Esophagus mucosa (tissue), 1 donor: ENCODE measurements around the gene GSX2. TPM values are rescaled to one million over a fixed set of nuclear protein-coding genes. Genes with fewer than 3 reads are reported as not detected.
"Not testable (repeated sequence)": the region's sequence is repeated elsewhere in the genome, so short reads cannot be mapped to it uniquely, and the experiment has no call there.

Experiments used
- ATAC-seq: fragments of 200-7000 bp; cut with Tn5 transposase; one replicate; pipeline ENCODE4 v1.9.1; 2020
- total RNA-seq: library from RNA; stranded (reverse); gene quantifications from one replicate; pipeline ENCODE4 v1.2.4, GENCODE V29; 2023
- donor health status: DM: yes; HTN: yes; CAD: no.

GSX2 gene
- total RNA-seq, 1 donor from 2014 or later = not detected

DNA sequence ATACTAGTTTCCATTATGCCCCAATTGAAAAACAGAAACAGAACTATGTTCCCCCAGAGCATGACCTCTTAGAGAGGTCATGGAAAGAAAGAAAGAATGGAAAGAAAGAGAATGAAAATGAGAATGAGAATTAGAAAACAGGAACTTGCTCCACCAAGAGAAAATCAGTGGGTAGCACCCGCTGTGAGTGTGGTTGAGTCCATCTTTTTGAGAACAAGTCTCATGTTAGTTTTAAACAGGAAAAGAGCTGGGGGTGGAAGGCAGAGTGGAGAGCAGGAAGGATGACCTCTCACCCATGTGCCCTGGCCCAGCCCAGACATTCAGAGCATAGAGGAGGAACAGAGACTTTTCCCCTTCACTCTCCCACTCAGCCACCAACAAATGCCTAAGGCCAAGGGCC is 4.9 kb downstream of the GSX2 start:
- ATAC-seq = no peak

DNA sequence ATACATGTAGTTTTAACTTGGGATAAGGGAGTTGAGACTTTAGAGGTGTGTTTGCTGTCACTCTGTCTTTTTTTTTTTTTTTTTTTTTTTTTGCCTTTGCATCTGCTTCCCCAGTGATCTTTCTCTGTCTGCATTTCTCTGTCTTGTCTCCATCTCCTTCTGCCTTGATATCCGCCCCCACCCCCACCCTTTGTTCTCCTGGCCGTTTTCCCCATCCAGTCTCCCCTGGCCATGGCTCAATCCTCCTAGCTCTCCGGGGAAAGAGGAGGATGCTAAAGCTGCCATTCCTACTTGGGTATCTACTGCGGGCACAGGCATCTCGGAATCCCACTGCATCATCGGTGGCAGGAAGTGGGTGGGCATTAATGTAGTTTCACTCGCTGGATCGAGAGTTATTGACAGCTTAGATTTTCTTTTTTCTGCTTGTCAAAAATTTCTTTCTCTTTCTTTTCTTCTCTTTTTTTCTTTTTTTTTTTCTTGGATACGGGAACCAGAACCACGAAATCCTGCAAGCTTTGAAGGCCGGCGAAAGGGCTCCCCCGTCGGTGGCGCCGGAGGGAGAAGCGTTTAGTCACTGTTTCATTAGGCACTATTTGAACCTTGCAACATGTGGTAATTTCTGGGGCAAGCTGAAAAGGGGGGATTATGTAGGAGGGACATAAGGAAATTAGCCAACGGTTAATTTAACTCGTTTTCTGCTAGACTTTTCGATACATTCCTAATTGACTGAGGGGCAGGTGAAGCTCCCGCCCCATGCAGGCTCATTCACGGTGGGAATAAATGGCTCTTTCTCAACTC is 8.2 kb downstream of the GSX2 start:
- no peak for ATAC-seq

DNA sequence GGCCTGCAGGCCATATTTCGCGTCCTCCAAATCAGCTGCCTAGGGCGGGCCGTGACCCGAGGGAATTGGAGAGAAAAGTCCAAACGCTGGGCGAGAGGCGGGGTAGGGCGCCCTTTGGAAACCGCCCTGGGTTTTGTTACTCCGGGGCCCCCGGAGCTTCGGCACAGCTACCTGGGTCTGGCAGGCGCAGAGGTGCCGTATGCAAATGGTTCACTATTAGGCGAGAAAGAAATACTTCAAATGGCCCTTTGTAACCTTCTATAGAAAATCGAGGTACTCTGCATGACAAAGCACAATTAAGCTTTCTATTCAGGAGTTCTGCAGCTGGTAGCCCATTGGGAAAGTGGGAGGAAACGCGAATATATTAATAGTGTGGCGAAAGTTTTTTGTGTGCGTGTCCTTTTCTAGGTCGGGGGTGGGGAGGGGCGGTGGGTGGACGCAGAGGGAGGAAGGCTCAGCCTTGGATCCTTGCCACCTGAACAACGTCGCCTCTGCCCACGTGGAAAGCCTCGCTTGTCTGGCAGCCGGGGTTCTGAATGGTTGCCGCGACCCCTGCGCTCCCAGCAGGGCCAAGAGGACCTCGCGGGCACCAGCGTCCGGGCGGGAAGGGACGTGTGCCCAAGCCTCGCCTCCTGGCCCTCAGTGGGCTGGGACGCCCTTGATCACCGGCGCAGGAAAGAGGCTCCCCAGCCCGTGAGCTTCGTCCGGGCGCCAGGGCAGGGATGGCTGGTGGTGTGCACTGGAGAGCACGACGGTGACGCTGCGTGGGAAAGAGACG is 9.5 kb downstream of the GSX2 start:
- peak; percentile 18 for ATAC-seq

DNA sequence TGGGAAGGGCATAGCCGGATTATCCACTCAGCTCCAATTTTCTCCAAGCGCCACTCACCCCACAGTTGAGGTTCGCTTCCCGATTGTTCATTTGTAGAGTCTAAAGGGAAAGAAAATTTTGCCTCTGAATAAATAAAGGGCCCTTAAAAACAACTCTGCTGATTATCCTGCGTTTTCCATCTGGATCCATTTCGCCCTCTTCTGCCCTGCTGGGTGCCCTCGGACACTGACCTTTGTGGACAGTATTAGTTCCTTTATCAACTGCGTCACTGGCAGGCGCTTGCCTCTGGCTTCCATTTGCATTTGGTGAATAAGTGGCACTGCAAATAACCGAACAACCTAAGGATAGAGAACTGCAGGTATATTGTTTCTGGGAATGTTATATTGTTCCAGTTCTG is 10.1 kb downstream of the GSX2 start:
- ATAC-seq = no peak

DNA sequence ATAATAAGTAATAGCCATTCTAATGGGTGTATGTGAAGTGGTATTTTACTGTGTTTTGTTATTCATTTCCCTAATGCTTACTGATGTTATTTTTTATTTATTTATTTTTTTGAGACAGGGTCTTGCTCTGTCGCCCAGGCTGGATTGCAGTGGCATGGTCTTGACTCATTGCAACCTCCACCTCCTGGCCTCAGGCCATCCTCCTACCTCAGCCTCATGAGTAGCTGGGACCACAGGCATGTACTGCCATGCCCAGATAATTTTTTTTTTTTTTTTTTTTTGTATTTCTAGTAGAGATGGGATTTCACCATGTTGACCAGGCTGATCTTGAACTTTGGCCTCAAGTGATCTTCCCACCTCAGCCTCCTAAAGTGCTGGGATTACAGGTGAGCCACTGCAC is 13.2 kb downstream of the GSX2 start:
- ATAC-seq = not testable (repeated sequence)

DNA sequence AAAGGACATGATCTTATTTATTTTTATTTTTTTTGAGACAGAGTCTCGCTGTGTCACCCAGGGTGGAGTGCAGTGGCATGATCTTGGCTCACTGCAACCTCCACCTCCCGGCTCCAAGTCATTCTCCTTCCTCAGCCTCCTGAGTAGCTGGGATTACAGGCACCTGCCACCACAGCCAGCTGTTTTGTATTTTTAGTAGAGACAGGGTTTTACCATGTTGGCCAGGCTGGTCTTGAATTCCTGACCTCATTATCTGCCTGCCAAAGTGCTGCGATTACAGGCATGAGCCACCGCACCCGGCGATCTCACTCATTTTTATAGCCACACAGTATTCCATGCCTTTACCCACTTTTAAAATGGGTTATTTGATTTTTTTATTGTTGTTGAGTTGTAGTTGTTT is 16.3 kb downstream of the GSX2 start:
- not testable (repeated sequence) for ATAC-seq

DNA sequence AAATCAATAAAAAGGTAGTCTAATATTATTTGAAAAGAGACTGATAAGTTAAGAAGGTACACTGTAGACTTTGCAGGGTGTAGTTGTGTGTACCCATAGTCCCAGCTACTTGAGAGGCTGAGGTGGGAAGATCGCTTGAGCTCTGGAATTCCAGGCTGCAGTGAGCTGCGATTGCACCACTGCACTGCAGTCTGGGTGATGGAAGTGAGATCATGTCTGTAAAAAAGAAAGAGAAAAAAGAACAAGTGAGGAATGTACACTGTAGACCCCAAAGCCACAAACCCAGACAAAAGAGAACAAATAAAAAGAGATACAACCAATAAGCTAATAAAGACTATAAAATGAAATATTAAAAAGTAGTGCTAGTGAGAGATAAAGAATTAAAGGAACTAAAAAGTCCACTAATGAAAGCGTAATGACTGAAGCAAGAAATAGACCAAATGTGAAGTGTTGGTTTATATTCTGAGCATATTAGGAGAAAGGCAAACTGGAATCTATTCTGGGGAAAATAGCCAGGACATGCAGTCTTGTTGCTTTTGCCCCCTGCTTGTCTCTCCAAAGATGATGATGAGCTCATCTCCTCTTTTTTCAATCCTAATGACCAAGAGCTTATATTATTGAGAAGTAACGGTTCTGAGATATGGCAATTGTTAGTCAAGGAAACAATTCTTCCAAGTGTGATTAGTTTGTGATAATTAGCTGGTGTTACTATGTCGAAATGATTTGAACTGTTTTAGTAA is 19.1 kb downstream of the GSX2 start:
- ATAC-seq = no peak

DNA sequence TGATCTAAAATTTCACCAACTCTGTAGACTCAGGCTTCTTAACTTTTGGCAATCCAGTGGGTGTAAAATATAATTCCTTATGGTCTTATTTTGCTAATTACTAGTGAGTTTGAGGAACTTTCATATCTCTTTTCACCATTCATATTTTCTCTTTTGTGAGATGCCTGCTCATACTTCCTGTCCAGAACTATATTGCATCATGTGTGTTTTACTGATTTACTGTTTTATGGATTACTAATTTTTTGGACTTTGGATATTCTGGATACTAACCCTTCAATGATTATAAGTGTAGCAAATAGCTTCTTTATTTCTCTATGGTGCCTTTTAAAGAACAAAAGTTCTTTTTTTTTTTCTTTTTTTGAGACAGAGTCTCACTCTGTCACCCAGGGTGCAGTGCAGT is 20.6 kb downstream of the GSX2 start:
- no peak for ATAC-seq

DNA sequence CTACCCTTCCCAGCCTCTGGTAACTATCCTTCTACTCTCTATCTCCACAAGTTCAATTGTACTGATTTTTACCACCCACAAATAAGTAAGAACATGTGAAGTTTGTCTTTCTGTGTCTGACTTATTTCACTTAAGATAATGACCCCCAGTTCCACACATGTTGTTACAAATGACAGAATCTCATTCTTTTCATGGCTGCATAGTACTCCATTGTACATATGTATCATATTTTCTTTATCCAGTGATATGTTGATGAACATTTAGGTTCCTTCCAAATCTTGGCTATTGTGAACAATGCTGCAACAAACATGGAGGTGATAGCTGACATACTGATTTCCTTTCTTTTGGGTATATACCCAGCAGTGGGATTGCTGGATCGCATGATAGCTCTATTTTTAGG is 27.7 kb downstream of the GSX2 start:
- no peak for ATAC-seq

DNA sequence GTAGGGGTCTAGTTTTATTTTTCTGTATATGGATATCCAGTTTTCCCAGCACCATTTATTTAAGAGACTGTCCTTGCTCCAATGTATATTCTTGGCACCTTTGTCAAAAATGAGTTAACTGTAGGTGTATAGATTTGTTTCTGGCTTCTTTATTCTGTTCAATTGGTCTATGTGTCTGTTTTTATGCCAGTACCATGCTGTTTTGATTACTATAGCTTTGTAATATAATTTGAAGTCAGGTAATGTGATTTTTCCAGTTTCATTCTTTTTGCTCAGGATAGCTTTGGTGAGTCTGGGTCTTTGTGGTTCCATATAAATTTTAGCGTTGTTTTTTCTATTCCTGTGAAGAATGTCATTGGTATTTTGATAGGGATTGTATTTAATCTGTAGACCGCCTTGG is 28.7 kb downstream of the GSX2 start:
- not testable (repeated sequence) for ATAC-seq

DNA sequence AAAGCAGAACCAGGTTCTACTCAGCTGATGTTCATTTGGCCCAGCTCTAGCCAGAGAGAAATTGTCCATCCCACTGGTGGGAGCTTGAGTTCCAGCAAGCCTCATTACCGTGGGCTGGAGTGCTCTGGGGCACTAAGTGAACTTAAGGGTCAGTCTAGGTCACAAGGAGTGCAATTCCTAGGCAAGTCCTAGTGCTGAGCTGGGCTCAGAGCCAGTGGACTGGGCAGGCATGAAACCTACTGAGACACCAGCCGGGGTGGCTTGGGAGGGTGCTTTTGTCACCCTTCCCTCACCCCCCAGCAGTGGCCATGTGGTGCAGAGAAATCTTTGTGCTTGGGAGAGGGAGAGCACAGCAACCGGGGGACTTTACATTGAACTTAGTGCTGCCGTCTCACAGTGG is 39.4 kb downstream of the GSX2 start:
- no peak for ATAC-seq

DNA sequence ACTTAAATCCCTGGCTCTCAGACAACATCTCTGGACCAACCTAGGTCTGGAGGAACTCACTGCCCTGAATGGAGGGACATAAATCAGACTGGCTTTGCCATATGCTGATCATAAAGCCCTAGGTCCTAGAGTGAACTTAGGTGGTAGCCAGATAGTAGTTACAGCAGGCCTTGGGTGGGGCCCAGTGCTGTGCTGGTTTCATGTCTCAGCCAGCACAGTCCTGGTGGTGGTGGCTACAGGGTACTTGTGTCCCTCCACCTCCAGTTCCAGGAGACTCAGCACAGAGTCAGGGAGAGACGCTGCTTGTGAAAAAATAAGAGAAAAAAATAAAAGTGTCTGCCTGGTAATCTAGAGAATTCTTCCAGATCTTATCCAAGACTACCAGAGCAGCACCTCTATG is 40.3 kb downstream of the GSX2 start:
- ATAC-seq = no peak

DNA sequence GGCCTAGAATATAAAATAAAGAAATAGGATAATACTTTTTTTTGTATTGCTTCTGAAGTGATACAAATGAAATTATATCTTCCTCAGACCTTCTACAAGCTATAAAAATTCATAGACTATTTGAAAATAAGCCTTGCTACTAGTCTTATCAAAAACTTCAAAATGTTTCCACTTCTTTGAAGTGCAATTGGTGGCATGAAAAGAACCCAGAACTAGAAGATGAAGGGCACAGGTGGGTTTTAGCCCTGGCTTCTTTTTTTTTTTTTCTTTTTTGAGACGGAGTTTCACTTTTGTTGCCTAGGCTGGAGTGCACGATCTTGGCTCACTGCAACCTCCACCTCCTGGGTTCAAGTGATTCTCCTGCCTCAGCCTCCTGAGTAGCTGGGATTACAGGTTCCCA is 44.2 kb downstream of the GSX2 start:
- ATAC-seq = no peak

DNA sequence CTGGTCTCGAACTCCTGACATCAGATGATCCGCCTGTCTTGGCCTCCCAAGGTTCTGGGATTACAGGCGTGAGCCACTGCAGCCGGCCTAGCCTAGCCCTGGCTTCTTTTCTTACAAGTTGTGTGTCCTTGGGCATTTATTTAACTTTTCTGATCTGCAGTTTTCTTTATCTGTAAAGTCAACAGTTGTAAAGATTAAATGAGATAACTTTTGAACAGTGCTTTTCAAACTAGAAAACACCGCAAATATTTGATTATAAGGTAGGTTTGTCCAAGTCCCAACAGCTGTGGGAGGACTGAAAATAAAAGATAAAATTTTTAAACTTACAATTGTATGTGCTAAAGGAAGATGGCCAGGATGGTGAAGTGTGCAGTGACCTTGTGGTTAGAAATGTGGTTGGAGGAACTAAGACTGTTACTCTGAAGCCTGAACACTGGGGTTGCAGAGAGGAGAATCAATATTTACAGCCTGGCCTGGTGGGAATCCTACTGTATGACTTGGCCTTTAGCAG is 44.8 kb downstream of the GSX2 start:
- no peak for ATAC-seq

DNA sequence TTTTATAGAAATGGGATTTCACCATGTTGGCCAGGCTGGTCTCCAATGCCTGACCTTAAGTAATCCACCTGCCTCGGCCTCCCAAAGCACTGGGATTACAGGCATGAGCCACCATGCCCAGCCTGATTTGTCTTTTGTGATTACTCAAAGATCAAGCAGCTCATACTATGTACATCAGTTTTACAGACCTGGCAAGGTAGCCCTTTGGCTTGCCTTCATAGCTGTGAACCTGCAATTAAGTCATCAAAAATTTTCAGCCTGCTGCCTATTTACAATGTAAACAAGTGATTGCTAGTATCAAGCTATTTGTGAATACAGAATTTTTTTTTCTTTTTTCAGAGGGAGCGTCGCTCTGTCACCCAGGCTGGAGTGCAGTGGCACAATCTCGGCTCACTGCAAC is 46.2 kb downstream of the GSX2 start:
- no peak for ATAC-seq

DNA sequence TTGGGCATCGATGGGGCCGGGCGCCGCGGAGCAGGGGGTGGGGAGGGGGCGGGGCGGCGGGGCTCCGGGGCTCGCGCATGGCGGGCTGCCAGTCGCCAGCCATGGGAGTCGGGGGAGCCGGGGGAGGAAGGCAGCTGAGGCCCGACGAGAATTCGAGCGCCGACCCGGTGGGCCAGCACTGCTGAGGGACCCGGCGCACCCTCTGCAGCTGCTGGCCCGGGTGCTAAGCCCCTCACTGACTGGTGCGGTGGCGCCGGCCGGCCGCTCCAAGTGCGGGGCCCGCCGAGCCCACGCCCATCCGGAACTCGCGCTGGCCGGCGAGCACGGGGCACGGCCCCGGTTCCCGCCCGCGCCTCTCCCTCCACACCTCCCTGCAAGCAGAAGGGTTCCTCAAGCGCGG is 49.4 kb downstream of the GSX2 start:
- no peak for ATAC-seq

Other genes with a start within 250 kb of the GSX2 start
- 29.7 TPM for gene CHIC2, start 35.6 kb upstream of the GSX2 start, total RNA-seq
- 11.6 TPM for gene PDGFRA, start 129.1 kb downstream of the GSX2 start, total RNA-seq